ENCODE measurements around the gene CACHD1.

Gene CACHD1

GRCh38 chr1:64518692-64519481, 49.0 kb downstream of the CACHD1 start:
- FAIRE-seq = no peak

GRCh38 chr1:64519901-64520300, 50.0 kb downstream of the CACHD1 start:
- no peak for FAIRE-seq

More at GRCh38 chr1:64518692-64519481, 49.0 kb downstream of the CACHD1 start:
- no peak for DNase-seq (ENCODE audit: insufficient read length, low spot score)

GRCh38 chr1:64522740-64523139, 52.8 kb downstream of the CACHD1 start:
- no peak for DNase-seq (ENCODE audit: insufficient read length, low spot score)
- no peak for FAIRE-seq

More at GRCh38 chr1:64519901-64520300, 50.0 kb downstream of the CACHD1 start:
- DNase-seq (ENCODE audit: insufficient read length, low spot score) = no peak

- no peak for DNase-seq (ENCODE audit: insufficient read length, low spot score)
These were observed 53.7 kb downstream of the CACHD1 start for GRCh38 chr1:64523413-64524337.

GRCh38 chr1:64524614-64525013, 54.7 kb downstream of the CACHD1 start:
- DNase-seq (ENCODE audit: insufficient read length, low spot score) = no peak

More at GRCh38 chr1:64523413-64524337, 53.7 kb downstream of the CACHD1 start:
- no peak for FAIRE-seq

GRCh38 chr1:64525116-64525686, 55.3 kb downstream of the CACHD1 start:
- FAIRE-seq (no peak), DNase-seq (ENCODE audit: insufficient read length, low spot score) (no peak)

More at GRCh38 chr1:64524614-64525013, 54.7 kb downstream of the CACHD1 start:
- FAIRE-seq = no peak

GRCh38 chr1:64526312-64526711, 56.4 kb downstream of the CACHD1 start:
- no peak for DNase-seq (ENCODE audit: insufficient read length, low spot score)
- no peak for FAIRE-seq

- no peak for DNase-seq (ENCODE audit: insufficient read length, low spot score)
- no peak for FAIRE-seq
These were observed 57.2 kb downstream of the CACHD1 start for GRCh38 chr1:64527165-64527564.

- FAIRE-seq (no peak), DNase-seq (ENCODE audit: insufficient read length, low spot score) (no peak)
These were observed 57.9 kb downstream of the CACHD1 start for GRCh38 chr1:64527786-64528185.

GRCh38 chr1:64530969-64531692, 61.2 kb downstream of the CACHD1 start:
- no peak for DNase-seq (ENCODE audit: insufficient read length, low spot score)
- no peak for FAIRE-seq

GRCh38 chr1:64532646-64533045, 62.7 kb downstream of the CACHD1 start:
- no peak for FAIRE-seq

GRCh38 chr1:64535938-64536835, 66.3 kb downstream of the CACHD1 start:
- DNase-seq (ENCODE audit: insufficient read length, low spot score) (no peak), FAIRE-seq (no peak)

More at GRCh38 chr1:64532646-64533045, 62.7 kb downstream of the CACHD1 start:
- DNase-seq (ENCODE audit: insufficient read length, low spot score) = no peak

GRCh38 chr1:64536836-64537490, 67.0 kb downstream of the CACHD1 start:
- no peak for FAIRE-seq

GRCh38 chr1:64537942-64538341, 68.0 kb downstream of the CACHD1 start:
- FAIRE-seq (no peak), DNase-seq (ENCODE audit: insufficient read length, low spot score) (no peak)

More at GRCh38 chr1:64536836-64537490, 67.0 kb downstream of the CACHD1 start:
- no peak for DNase-seq (ENCODE audit: insufficient read length, low spot score)

GRCh38 chr1:64538389-64538788, 68.5 kb downstream of the CACHD1 start:
- DNase-seq (ENCODE audit: insufficient read length, low spot score) (no peak), FAIRE-seq (no peak)

GRCh38 chr1:64539289-64539688, 69.4 kb downstream of the CACHD1 start:
- FAIRE-seq (no peak), DNase-seq (ENCODE audit: insufficient read length, low spot score) (no peak)

GRCh38 chr1:64539781-64540218, 69.9 kb downstream of the CACHD1 start:
- FAIRE-seq (no peak), DNase-seq (ENCODE audit: insufficient read length, low spot score) (no peak)

- FAIRE-seq (no peak), DNase-seq (ENCODE audit: insufficient read length, low spot score) (no peak)
These were observed 70.4 kb downstream of the CACHD1 start for GRCh38 chr1:64540265-64540791.
